Glutamatergic neuron (in vitro differentiated cells): ENCODE results near the gene AUTS2. TPM values are rescaled to one million over a fixed set of nuclear protein-coding genes. Genes with fewer than 3 reads are reported as not detected.

Experiments used
- DNase-seq: peaks from one replicate; pipeline ENCODE4 v3.0.0; 2022
- H3K27ac Mint-ChIP-seq: one replicate; pipeline ENCODE4 v1.8.0; 2020; ENCODE audit warnings: mild to moderate bottlenecking, mixed read lengths, inconsistent platforms; ENCODE audit not compliant: unreplicated experiment
- H3K27me3 Mint-ChIP-seq: one replicate; pipeline ENCODE4 v1.8.0; 2020; ENCODE audit warnings: mild to moderate bottlenecking, moderate library complexity, mixed read lengths, inconsistent platforms; ENCODE audit not compliant: unreplicated experiment
- H3K36me3 Mint-ChIP-seq: one replicate; pipeline ENCODE4 v1.8.0; 2020; ENCODE audit warnings: mild to moderate bottlenecking, mixed read lengths, inconsistent platforms; ENCODE audit not compliant: unreplicated experiment
- H3K4me1 Mint-ChIP-seq: one replicate; pipeline ENCODE4 v1.8.0; 2020; ENCODE audit warnings: mild to moderate bottlenecking, low read depth, mixed read lengths, inconsistent platforms; ENCODE audit not compliant: unreplicated experiment
- H3K4me3 Mint-ChIP-seq: one replicate; pipeline ENCODE4 v1.8.0; 2020; ENCODE audit warnings: mild to moderate bottlenecking, mixed read lengths, inconsistent platforms; ENCODE audit not compliant: unreplicated experiment
- H3K9me3 Mint-ChIP-seq: one replicate; pipeline ENCODE4 v1.8.0; 2020; ENCODE audit warnings: mild to moderate bottlenecking, moderate library complexity, mixed read lengths, inconsistent platforms; ENCODE audit not compliant: unreplicated experiment
- CTCF ChIP-seq: fragments of 200-600 bp; sonication (generic); IDR thresholded peaks from one replicate; pipeline ENCODE4 v1.5.0; 2021; ENCODE audit not compliant: partially characterized antibody, unreplicated experiment
- total RNA-seq: library from RNA; stranded (reverse); fragmentation: NEBNext Ultra II Directional; extraction: Animal tissue kit (Norgen Biotek cat#: 25700); gene quantifications from one replicate; pipeline ENCODE4 v1.2.1, GENCODE V29; 2021; ENCODE audit not compliant: unreplicated experiment

Gene AUTS2
- total RNA-seq, 1 donor from 2014 or later = 300 TPM

DNA sequence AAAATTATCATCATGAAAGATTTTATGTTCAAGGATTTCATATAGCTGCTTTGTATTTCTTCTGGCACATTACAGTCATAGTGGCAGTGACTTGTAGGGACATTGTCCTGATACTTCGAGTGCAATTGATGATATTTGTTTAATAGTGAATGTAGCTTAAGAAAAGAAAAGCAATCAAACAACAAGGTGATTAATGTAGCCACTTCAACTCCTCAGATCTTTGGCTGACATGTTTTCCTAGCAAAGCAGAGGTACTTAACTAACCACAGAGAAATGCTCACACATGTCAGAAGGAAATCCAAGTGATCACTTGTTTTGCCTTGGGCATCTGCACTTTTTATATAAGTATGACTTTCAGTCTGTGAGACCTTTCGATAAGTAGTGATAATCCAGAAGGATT, 470.3 kb downstream of the AUTS2 start:
- DNase-seq = no peak
- H3K27ac Mint-ChIP-seq = no peak overlapping the region
- no peak for TF ChIP-seq CTCF
- peaks cover 17% of the 10 kb centered on the region for H3K4me1 Mint-ChIP-seq
- peaks cover 15% of the 10 kb centered on the region for H3K27me3 Mint-ChIP-seq
- no peak overlapping the region for H3K4me3 Mint-ChIP-seq
- no peaks in the 10 kb centered on the region for H3K36me3 Mint-ChIP-seq
- peaks cover 7% of the 10 kb centered on the region for H3K9me3 Mint-ChIP-seq

GRCh38 chr7:70069977-70070376, 471.7 kb downstream of the AUTS2 start:
- peaks cover 13% of the 10 kb centered on the region for H3K27me3 Mint-ChIP-seq
- no peak for TF ChIP-seq CTCF
- no peaks in the 10 kb centered on the region for H3K36me3 Mint-ChIP-seq
- peaks cover 23% of the 10 kb centered on the region for H3K4me1 Mint-ChIP-seq
- no peak for DNase-seq
- no peak overlapping the region for H3K4me3 Mint-ChIP-seq
- no peak overlapping the region for H3K27ac Mint-ChIP-seq
- peaks cover 7% of the 10 kb centered on the region for H3K9me3 Mint-ChIP-seq

DNA sequence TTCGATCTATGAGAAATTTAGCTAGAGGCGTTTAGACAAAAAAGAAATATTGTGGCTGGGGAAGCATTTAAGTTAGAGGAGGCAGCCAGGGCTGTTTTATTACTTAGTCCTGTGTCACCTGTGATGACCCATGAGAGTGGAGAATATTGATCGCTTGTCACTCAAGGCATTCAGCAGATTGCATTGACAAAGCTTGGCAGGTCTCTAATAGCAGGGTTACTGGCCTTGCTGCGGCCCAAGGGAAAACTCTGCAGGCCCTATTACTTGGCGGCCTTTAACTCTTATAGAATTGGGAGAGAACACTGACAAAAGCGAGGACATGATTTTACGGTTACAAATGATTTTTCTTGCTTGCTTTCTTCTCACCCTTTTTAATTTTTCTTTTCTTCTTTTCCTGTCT, 473.5 kb downstream of the AUTS2 start:
- TF ChIP-seq CTCF = no peak
- Mint-ChIP-seq H3K27ac (peak overlapping the region; percentile 89), H3K36me3 (no peaks in the 10 kb centered on the region), H3K9me3 (peaks cover 7% of the 10 kb centered on the region), H3K4me1 (peaks cover 25% of the 10 kb centered on the region), H3K27me3 (peaks cover 11% of the 10 kb centered on the region), H3K4me3 (peak overlapping the region; percentile 60)
- peak; percentile 67 for DNase-seq

DNA sequence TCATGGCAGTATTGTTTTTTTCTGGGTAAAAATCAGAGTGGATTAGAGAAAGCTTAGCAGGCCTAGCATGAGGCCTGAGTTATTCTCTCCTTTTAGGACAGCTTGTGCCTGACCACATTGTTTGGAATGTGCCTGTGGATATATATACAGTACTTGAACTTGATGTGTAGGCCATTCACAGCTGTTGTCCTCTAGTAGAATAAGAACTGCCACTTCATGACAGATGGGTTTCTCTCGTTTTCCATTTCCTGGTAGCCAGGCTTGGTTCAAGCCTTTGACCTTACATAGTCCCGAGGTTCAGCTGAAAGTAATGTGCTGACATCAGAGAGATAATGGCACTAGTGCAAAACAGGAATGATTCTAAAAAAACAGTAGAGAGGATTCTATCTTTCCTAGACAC, 473.9 kb downstream of the AUTS2 start:
- H3K9me3 Mint-ChIP-seq = peaks cover 7% of the 10 kb centered on the region
- H3K27ac Mint-ChIP-seq = peak overlapping the region; percentile 89
- TF ChIP-seq CTCF = no peak
- H3K36me3 Mint-ChIP-seq = no peaks in the 10 kb centered on the region
- no peak for DNase-seq
- peaks cover 11% of the 10 kb centered on the region for H3K27me3 Mint-ChIP-seq
- peak overlapping the region; percentile 60 for H3K4me3 Mint-ChIP-seq
- peaks cover 26% of the 10 kb centered on the region for H3K4me1 Mint-ChIP-seq

GRCh38 chr7:70076325-70076724, 478.1 kb downstream of the AUTS2 start:
- peaks cover 9% of the 10 kb centered on the region for H3K27me3 Mint-ChIP-seq
- no peak for DNase-seq
- H3K9me3 Mint-ChIP-seq = peaks cover 10% of the 10 kb centered on the region
- no peaks in the 10 kb centered on the region for H3K36me3 Mint-ChIP-seq
- TF ChIP-seq CTCF = no peak
- no peak overlapping the region for H3K4me3 Mint-ChIP-seq
- H3K27ac Mint-ChIP-seq = no peak overlapping the region
- H3K4me1 Mint-ChIP-seq = peaks cover 22% of the 10 kb centered on the region
